Endothelial cell of umbilical vein (primary cell): ENCODE data around the gene VIPR2. TPM values are rescaled to one million over a fixed set of nuclear protein-coding genes. Genes with fewer than 3 reads are reported as not detected.
"Not testable (repeated sequence)": the region's sequence is repeated elsewhere in the genome, so short reads cannot be mapped to it uniquely, and the experiment has no call there.

Source experiments
- BruUV-seq: library from RNA; stranded (reverse); fragments of 400-500 nt; replicated peaks from 2 replicates; lab custom pipeline; 2021; lab: Mats Ljungman, UMichigan
- CTCF ChIA-PET: fragments of 300-600, 350-600 bp; sonication (Branson Sonifier 250); formaldehyde crosslinking; loops from one replicate; lab custom pipeline; 2021; ENCODE audit warnings: antibody characterized with exemption, inconsistent platforms; lab: Charles Lee
- POLR2A ChIA-PET: fragments of 300-600, 350-600 bp; sonication (Branson Sonifier 250); formaldehyde crosslinking; loops from one replicate; lab custom pipeline; 2021; ENCODE audit warnings: antibody characterized with exemption, inconsistent platforms; lab: Charles Lee
- DNase-seq: peaks from one replicate; pipeline ENCODE4 v3.0.0-alpha.2; 2011; ENCODE audit warnings: low read depth, low spot score
- FAIRE-seq: peaks from 2 replicates; lab custom pipeline; 2011; peaks lifted over from hg19 to GRCh38; lab: Jason Lieb, UNC
- H2AFZ ChIP-seq: 2 replicates; pipeline ENCODE4 v1.6.0; 2012; ENCODE audit warnings: low read depth, low read length, control low read depth, inconsistent platforms
- H3K27ac ChIP-seq: 2 replicates; pipeline ENCODE4 v1.5.1; 2011; ENCODE audit warnings: low read depth, mild to moderate bottlenecking, control low read depth, low read length, moderate library complexity; ENCODE audit not compliant: insufficient read depth
- H3K27me3 ChIP-seq, 2 experiments: 2 replicates each; pipeline versions ENCODE4 v1.6.0 to v1.6.1; 2011; ENCODE audit warnings: low read length in 2 of 2, mixed read lengths in 1 of 2; ENCODE audit not compliant: control insufficient read depth in 2 of 2, insufficient read depth in 2 of 2
- H3K36me3 ChIP-seq, 2 experiments: 2 replicates in 1 of 2; 3 replicates in 1 of 2; pipeline ENCODE4 v1.5.1; 2011; ENCODE audit warnings: low read length in 2 of 2, mild to moderate bottlenecking in 1 of 2, moderate library complexity in 1 of 2; ENCODE audit not compliant: control insufficient read depth in 2 of 2, insufficient read depth in 2 of 2; ENCODE audit errors: extremely low read depth in 1 of 2
- H3K4me1 ChIP-seq: 3 replicates; pipeline ENCODE4 v1.5.1; 2011; ENCODE audit warnings: mild to moderate bottlenecking, low read length; ENCODE audit not compliant: control insufficient read depth, insufficient read depth; ENCODE audit errors: extremely low read depth
- H3K4me2 ChIP-seq: 2 replicates; pipeline ENCODE4 v1.6.1; 2011; ENCODE audit warnings: low read length, control low read depth, mixed read lengths; ENCODE audit not compliant: insufficient read depth
- H3K4me3 ChIP-seq, 3 experiments: fragments of 200-600 bp in 1 of 3; sonication (generic), shearing (Covaris generic) in 1 of 3; replicated peaks in 1 of 3; 2 replicates each; pipeline ENCODE4 v1.5.1; 2011 to 2016; ENCODE audit warnings: control low read depth in 3 of 3, low read length in 3 of 3, mild to moderate bottlenecking in 2 of 3, inconsistent platforms in 1 of 3, low read depth in 1 of 3, moderate library complexity in 1 of 3; ENCODE audit not compliant: insufficient read depth in 1 of 3
- H3K79me2 ChIP-seq: 2 replicates; pipeline ENCODE4 v1.6.0; 2012; ENCODE audit warnings: low read length, inconsistent platforms; ENCODE audit not compliant: control insufficient read depth, insufficient read depth
- H3K9ac ChIP-seq: replicated peaks from 2 replicates; pipeline ENCODE3; 2011; ENCODE audit warnings: low read length, control low read depth; ENCODE audit not compliant: insufficient read depth; ENCODE audit errors: extremely low read depth
- H3K9me1 ChIP-seq: replicated peaks from 3 replicates; pipeline ENCODE4 v1.6.0; 2011; ENCODE audit warnings: mild to moderate bottlenecking, low read length; ENCODE audit not compliant: control insufficient read depth, insufficient read depth; ENCODE audit errors: extremely low read depth
- H3K9me3 ChIP-seq: replicated peaks from 2 replicates; pipeline ENCODE4 v1.5.1; 2012; ENCODE audit warnings: low read length, inconsistent platforms; ENCODE audit not compliant: control insufficient read depth, insufficient read depth
- H4K20me1 ChIP-seq: replicated peaks from 2 replicates; pipeline ENCODE3; 2011; ENCODE audit warnings: mild to moderate bottlenecking, low read length; ENCODE audit not compliant: control insufficient read depth, insufficient read depth; ENCODE audit errors: extremely low read depth
- EZH2 ChIP-seq: IDR thresholded peaks from 2 replicates; pipeline ENCODE4 v1.6.1; 2012; ENCODE audit warnings: borderline replicate concordance, low read depth, mild to moderate bottlenecking, moderate library complexity, low read length, inconsistent platforms; ENCODE audit not compliant: severe bottlenecking
- FOS ChIP-seq: IDR thresholded peaks from 2 replicates; pipeline ENCODE4 v1.6.1; 2011; ENCODE audit warnings: mild to moderate bottlenecking, low read length, moderate library complexity, borderline replicate concordance; ENCODE audit not compliant: insufficient read depth
- GATA2 ChIP-seq: IDR thresholded peaks from 2 replicates; pipeline ENCODE4 v1.7.0; 2011; ENCODE audit warnings: low read depth, mild to moderate bottlenecking, moderate library complexity, mixed read lengths, low read length; ENCODE audit not compliant: insufficient read length, insufficient read depth
- JUN ChIP-seq: IDR thresholded peaks from 2 replicates; pipeline ENCODE4 v1.6.1; 2011; ENCODE audit warnings: borderline replicate concordance, low read depth; ENCODE audit not compliant: insufficient read length, insufficient read depth
- MYC ChIP-seq: IDR thresholded peaks from one replicate; pipeline ENCODE4 v1.6.1; 2011; ENCODE audit warnings: mild to moderate bottlenecking, low read depth, low read length
- POLR2A ChIP-seq: IDR thresholded peaks from 2 replicates; pipeline ENCODE4 v1.6.1; 2012; ENCODE audit warnings: low read depth, mild to moderate bottlenecking, control low read depth, low read length
- POLR2AphosphoS5 ChIP-seq: IDR thresholded peaks from 2 replicates; pipeline ENCODE4 v1.6.1; 2012; ENCODE audit warnings: low read depth, mild to moderate bottlenecking, control low read depth, low read length, moderate library complexity; ENCODE audit not compliant: insufficient read depth
- dilution Hi-C: fragments of 300-500 bp; cut with MboI; formaldehyde crosslinking; loops from one replicate; pipeline ENCODE4 v1.15.0; 2019; ENCODE audit warnings: low sequenced_read_pairs; ENCODE audit not compliant: extremely low pct_ligation_motif_present
- intact Hi-C: fragments of 100-400 bp; cut with micrococcal nuclease; formaldehyde crosslinking; loops from one replicate; pipeline ENCODE4 v1.10.0; 2022
- polyA plus RNA-seq, 4 experiments: library from polyadenylated mRNA; depleted of rRNA in 3 of 4; stranded (reverse) in 3 of 4; unstranded in 1 of 4; fragments of >200 nt; gene quantifications; 2 replicates each; pipeline versions ENCODE4 v1.2.1 to v1.2.3, GENCODE V29; 2011 to 2012; ENCODE audit warnings: missing spikeins in 1 of 4
- total RNA-seq: library from RNA; stranded (reverse); gene quantifications from 2 replicates; pipeline ENCODE4 v1.2.3, GENCODE V29; 2021
- TF ChIP-seq, protein P1 (sequence below): IDR thresholded peaks from 2 replicates; pipeline ENCODE4 v1.6.1; 2011; ENCODE audit not compliant: insufficient read depth, insufficient read length
- TF ChIP-seq, protein P2 (sequence below), 2 donors: IDR thresholded peaks; 1 replicate in 1 of 2; 2 replicates in 1 of 2; pipeline ENCODE4 v1.5.1; 2011; ENCODE audit warnings: low read length in 2 of 2, mild to moderate bottlenecking in 2 of 2, moderate library complexity in 2 of 2, control low read depth in 1 of 2, inconsistent platforms in 1 of 2, low read depth in 1 of 2; ENCODE audit not compliant: insufficient read depth in 1 of 2; ENCODE audit errors: extremely low read depth in 1 of 2

The VIPR2 gene
- total and polyA plus RNA-seq, 2 donors (not counting 3 experiments of a cell fraction or from before 2014, with no cell fraction given): not detected

DNA sequence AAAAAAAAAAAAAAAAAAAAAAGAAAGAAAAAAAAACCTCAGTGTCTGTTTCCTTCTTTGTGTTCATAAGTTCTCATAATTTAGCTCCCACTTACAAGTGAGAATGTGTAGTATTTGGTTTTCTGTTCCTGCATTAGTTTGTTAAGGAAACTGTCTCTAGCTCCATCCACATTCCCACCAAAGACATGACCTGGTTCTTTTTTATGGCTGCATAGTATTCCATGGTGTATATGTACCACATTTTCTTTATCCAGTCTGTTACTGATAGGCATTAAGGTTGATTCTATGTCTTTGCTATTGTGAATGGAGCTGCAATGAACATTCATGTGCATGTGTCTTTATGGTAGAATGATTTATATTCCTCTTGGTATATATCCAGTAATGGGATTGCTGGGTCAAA lies 21.4 kb downstream of the VIPR2 start:
- dilution Hi-C loops, H3K36me3 ChIP-seq, BruUV-seq, DNase-seq, H3K79me2 ChIP-seq, intact Hi-C loops, CTCF ChIA-PET, H3K4me1 ChIP-seq, H3K4me3 ChIP-seq, H2AFZ ChIP-seq, H3K9me3 ChIP-seq, H4K20me1 ChIP-seq, POLR2A ChIA-PET, H3K9ac ChIP-seq, FAIRE-seq, H3K27ac ChIP-seq, H3K27me3 ChIP-seq, H3K4me2 ChIP-seq, H3K9me1 ChIP-seq: not testable (repeated sequence)

DNA sequence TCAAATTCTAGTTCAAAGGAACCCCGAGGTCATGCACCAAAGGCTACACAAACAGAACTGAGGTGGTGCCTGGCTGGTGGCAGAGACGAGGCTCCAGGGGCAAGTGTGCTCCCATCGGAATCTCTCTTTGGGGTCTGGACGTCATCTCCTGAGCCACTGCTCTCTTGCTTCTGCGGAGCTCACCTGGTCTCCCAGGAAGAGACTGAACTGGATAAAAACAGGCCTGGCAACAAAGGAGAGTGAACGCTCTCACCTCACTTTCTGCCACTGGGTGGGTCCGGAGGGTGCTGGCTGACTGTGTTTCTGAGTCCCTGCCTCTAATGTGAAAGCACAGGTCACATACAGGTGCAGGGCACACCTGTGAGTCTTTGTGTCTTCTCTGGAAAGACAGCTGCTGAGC lies 22.4 kb downstream of the VIPR2 start:
- BruUV-seq: no TSS peak
- H3K4me1 ChIP-seq: no peaks in the 10 kb centered on the region
- H3K27ac ChIP-seq: no peak overlapping the region
- H3K4me3 ChIP-seq: no peak overlapping the region
- CTCF ChIA-PET: no interaction called here
- FAIRE-seq (no peak), DNase-seq (no peak)
- H3K36me3 ChIP-seq: no peaks in the 10 kb centered on the region
- no peaks in the 10 kb centered on the region for H3K79me2 ChIP-seq
- POLR2A ChIA-PET: no interaction called here
- H3K4me2 ChIP-seq: no peak overlapping the region
- dilution Hi-C loops (no loop called here), intact Hi-C loops (no loop called here)
- TF ChIP-seq, protein P1, sequence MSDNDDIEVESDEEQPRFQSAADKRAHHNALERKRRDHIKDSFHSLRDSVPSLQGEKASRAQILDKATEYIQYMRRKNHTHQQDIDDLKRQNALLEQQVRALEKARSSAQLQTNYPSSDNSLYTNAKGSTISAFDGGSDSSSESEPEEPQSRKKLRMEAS: no peak
- TF ChIP-seq POLR2AphosphoS5 (no peak), MYC (no peak), JUN (no peak), POLR2A (no peak), FOS (no peak), EZH2 (no peak), GATA2 (no peak)
- TF ChIP-seq, protein P2, sequence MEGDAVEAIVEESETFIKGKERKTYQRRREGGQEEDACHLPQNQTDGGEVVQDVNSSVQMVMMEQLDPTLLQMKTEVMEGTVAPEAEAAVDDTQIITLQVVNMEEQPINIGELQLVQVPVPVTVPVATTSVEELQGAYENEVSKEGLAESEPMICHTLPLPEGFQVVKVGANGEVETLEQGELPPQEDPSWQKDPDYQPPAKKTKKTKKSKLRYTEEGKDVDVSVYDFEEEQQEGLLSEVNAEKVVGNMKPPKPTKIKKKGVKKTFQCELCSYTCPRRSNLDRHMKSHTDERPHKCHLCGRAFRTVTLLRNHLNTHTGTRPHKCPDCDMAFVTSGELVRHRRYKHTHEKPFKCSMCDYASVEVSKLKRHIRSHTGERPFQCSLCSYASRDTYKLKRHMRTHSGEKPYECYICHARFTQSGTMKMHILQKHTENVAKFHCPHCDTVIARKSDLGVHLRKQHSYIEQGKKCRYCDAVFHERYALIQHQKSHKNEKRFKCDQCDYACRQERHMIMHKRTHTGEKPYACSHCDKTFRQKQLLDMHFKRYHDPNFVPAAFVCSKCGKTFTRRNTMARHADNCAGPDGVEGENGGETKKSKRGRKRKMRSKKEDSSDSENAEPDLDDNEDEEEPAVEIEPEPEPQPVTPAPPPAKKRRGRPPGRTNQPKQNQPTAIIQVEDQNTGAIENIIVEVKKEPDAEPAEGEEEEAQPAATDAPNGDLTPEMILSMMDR (IDR thresholded peaks at IDR 0.05; ENCODE audit: extremely low read depth in 1 of 2, insufficient read depth in 1 of 2, low read depth in 1 of 2, low read length in 2 of 2): no peak
- H4K20me1 ChIP-seq: no peaks in the 10 kb centered on the region
- H2AFZ ChIP-seq: no peak overlapping the region
- no peaks in the 10 kb centered on the region for H3K9me3 ChIP-seq
- H3K9me1 ChIP-seq: no peaks in the 10 kb centered on the region
- no peaks in the 10 kb centered on the region for H3K27me3 ChIP-seq
- H3K9ac ChIP-seq: no peak overlapping the region
